ENCODE results near the gene GSPT1. TPM values are rescaled to one million over a fixed set of nuclear protein-coding genes. Genes with fewer than 3 reads are reported as not detected.

GSPT1 gene
- total RNA-seq, 1 donor from 2014 or later: 207 TPM

GRCh38 chr16:11901091-11901490 lies 14.7 kb downstream of the GSPT1 start:
- H3K4me1 Mint-ChIP-seq (ENCODE audit: low read depth): peaks cover 49% of the 10 kb centered on the region
- H3K36me3 Mint-ChIP-seq (ENCODE audit: low read depth): peaks cover 21% of the 10 kb centered on the region
- no peak overlapping the region for H3K4me3 Mint-ChIP-seq
- no peak for DNase-seq (ENCODE audit: low spot score)
- peak overlapping the region; percentile 0 for H3K27ac Mint-ChIP-seq
- H3K9me3 Mint-ChIP-seq: no peaks in the 10 kb centered on the region
- H3K27me3 Mint-ChIP-seq (ENCODE audit: insufficient read depth): no peaks in the 10 kb centered on the region
- intact Hi-C loops (cut with micrococcal nuclease): no loop called here

GRCh38 chr16:11896486-11897176 lies 19.1 kb downstream of the GSPT1 start:
- Mint-ChIP-seq H3K27me3 (ENCODE audit: insufficient read depth) (no peaks in the 10 kb centered on the region), H3K27ac (peak overlapping the region; percentile 42), H3K4me1 (ENCODE audit: low read depth) (peaks cover 38% of the 10 kb centered on the region), H3K4me3 (no peak overlapping the region), H3K36me3 (ENCODE audit: low read depth) (peaks cover 33% of the 10 kb centered on the region), H3K9me3 (no peaks in the 10 kb centered on the region)
- no peak for DNase-seq (ENCODE audit: low spot score)
- intact Hi-C loops (cut with micrococcal nuclease): no loop called here

- H3K4me1 Mint-ChIP-seq (ENCODE audit: low read depth): peaks cover 15% of the 10 kb centered on the region
- DNase-seq (ENCODE audit: low spot score): no peak
- no peak overlapping the region for H3K4me3 Mint-ChIP-seq
- peaks cover 33% of the 10 kb centered on the region for H3K36me3 Mint-ChIP-seq (ENCODE audit: low read depth)
- intact Hi-C loops (cut with micrococcal nuclease): no loop called here
- H3K27ac Mint-ChIP-seq: no peak overlapping the region
- no peaks in the 10 kb centered on the region for H3K27me3 Mint-ChIP-seq (ENCODE audit: insufficient read depth)
- H3K9me3 Mint-ChIP-seq: no peaks in the 10 kb centered on the region
Measured at GRCh38 chr16:11893571-11893970, 22.2 kb downstream of the GSPT1 start.

GRCh38 chr16:11892761-11893160 lies 23.0 kb downstream of the GSPT1 start:
- no peak for DNase-seq (ENCODE audit: low spot score)
- H3K4me1 Mint-ChIP-seq (ENCODE audit: low read depth): peaks cover 10% of the 10 kb centered on the region
- H3K36me3 Mint-ChIP-seq (ENCODE audit: low read depth): peaks cover 29% of the 10 kb centered on the region
- intact Hi-C loops (cut with micrococcal nuclease): no loop called here
- no peaks in the 10 kb centered on the region for H3K9me3 Mint-ChIP-seq
- no peaks in the 10 kb centered on the region for H3K27me3 Mint-ChIP-seq (ENCODE audit: insufficient read depth)
- no peak overlapping the region for H3K27ac Mint-ChIP-seq
- H3K4me3 Mint-ChIP-seq: no peak overlapping the region

- Mint-ChIP-seq H3K27me3 (ENCODE audit: insufficient read depth) (no peaks in the 10 kb centered on the region), H3K4me3 (no peak overlapping the region), H3K9me3 (no peaks in the 10 kb centered on the region), H3K36me3 (ENCODE audit: low read depth) (peaks cover 39% of the 10 kb centered on the region), H3K27ac (no peak overlapping the region), H3K4me1 (ENCODE audit: low read depth) (no peaks in the 10 kb centered on the region)
- intact Hi-C loops (cut with micrococcal nuclease): no loop called here
- no peak for DNase-seq (ENCODE audit: low spot score)
Measured at GRCh38 chr16:11890231-11890965, 25.4 kb downstream of the GSPT1 start.

- no peak for DNase-seq (ENCODE audit: low spot score)
- Mint-ChIP-seq H3K4me1 (ENCODE audit: low read depth) (no peaks in the 10 kb centered on the region), H3K27me3 (ENCODE audit: insufficient read depth) (no peaks in the 10 kb centered on the region), H3K4me3 (no peak overlapping the region), H3K36me3 (ENCODE audit: low read depth) (peaks cover 36% of the 10 kb centered on the region), H3K27ac (no peak overlapping the region), H3K9me3 (no peaks in the 10 kb centered on the region)
- intact Hi-C loops (cut with micrococcal nuclease): no loop called here
Measured at GRCh38 chr16:11886881-11887280, 28.9 kb downstream of the GSPT1 start.

- H3K9me3 Mint-ChIP-seq: no peaks in the 10 kb centered on the region
- no peaks in the 10 kb centered on the region for H3K4me1 Mint-ChIP-seq (ENCODE audit: low read depth)
- intact Hi-C loops (cut with micrococcal nuclease): no loop called here
- H3K27ac Mint-ChIP-seq: no peak overlapping the region
- no peak for DNase-seq (ENCODE audit: low spot score)
- no peaks in the 10 kb centered on the region for H3K27me3 Mint-ChIP-seq (ENCODE audit: insufficient read depth)
- no peak overlapping the region for H3K4me3 Mint-ChIP-seq
- H3K36me3 Mint-ChIP-seq (ENCODE audit: low read depth): peaks cover 42% of the 10 kb centered on the region
Measured at GRCh38 chr16:11884035-11884434, 31.7 kb downstream of the GSPT1 start.

- Mint-ChIP-seq H3K4me3 (no peak overlapping the region), H3K27ac (no peak overlapping the region), H3K27me3 (ENCODE audit: insufficient read depth) (no peaks in the 10 kb centered on the region), H3K36me3 (ENCODE audit: low read depth) (peaks cover 38% of the 10 kb centered on the region), H3K9me3 (no peaks in the 10 kb centered on the region), H3K4me1 (ENCODE audit: low read depth) (no peaks in the 10 kb centered on the region)
- no peak for DNase-seq (ENCODE audit: low spot score)
- intact Hi-C loops (cut with micrococcal nuclease): no loop called here
Measured at GRCh38 chr16:11880007-11880406, 35.7 kb downstream of the GSPT1 start.

- Mint-ChIP-seq H3K4me1 (ENCODE audit: low read depth) (no peaks in the 10 kb centered on the region), H3K4me3 (no peak overlapping the region), H3K27ac (no peak overlapping the region), H3K36me3 (ENCODE audit: low read depth) (peaks cover 40% of the 10 kb centered on the region), H3K9me3 (no peaks in the 10 kb centered on the region), H3K27me3 (ENCODE audit: insufficient read depth) (no peaks in the 10 kb centered on the region)
- intact Hi-C loops (cut with micrococcal nuclease): no loop called here
- DNase-seq (ENCODE audit: low spot score): no peak
Measured at GRCh38 chr16:11877374-11877773, 38.4 kb downstream of the GSPT1 start.

- peaks cover 38% of the 10 kb centered on the region for H3K36me3 Mint-ChIP-seq (ENCODE audit: low read depth)
- no peak overlapping the region for H3K27ac Mint-ChIP-seq
- H3K4me1 Mint-ChIP-seq (ENCODE audit: low read depth): no peaks in the 10 kb centered on the region
- intact Hi-C loops (cut with micrococcal nuclease): no loop called here
- no peaks in the 10 kb centered on the region for H3K9me3 Mint-ChIP-seq
- DNase-seq (ENCODE audit: low spot score): no peak
- H3K4me3 Mint-ChIP-seq: no peak overlapping the region
- H3K27me3 Mint-ChIP-seq (ENCODE audit: insufficient read depth): no peaks in the 10 kb centered on the region
Measured at GRCh38 chr16:11876306-11876705, 39.5 kb downstream of the GSPT1 start.

GRCh38 chr16:11875721-11876120 lies 40.0 kb downstream of the GSPT1 start:
- Mint-ChIP-seq H3K4me1 (ENCODE audit: low read depth) (no peaks in the 10 kb centered on the region), H3K27ac (peak overlapping the region; percentile 23), H3K9me3 (no peaks in the 10 kb centered on the region), H3K36me3 (ENCODE audit: low read depth) (peaks cover 37% of the 10 kb centered on the region), H3K27me3 (ENCODE audit: insufficient read depth) (no peaks in the 10 kb centered on the region), H3K4me3 (no peak overlapping the region)
- no peak for DNase-seq (ENCODE audit: low spot score)
- intact Hi-C loops (cut with micrococcal nuclease): no loop called here

GRCh38 chr16:11871193-11871592 lies 44.6 kb downstream of the GSPT1 start:
- intact Hi-C loops (cut with micrococcal nuclease): no loop called here
- DNase-seq (ENCODE audit: low spot score): no peak
- Mint-ChIP-seq H3K9me3 (no peaks in the 10 kb centered on the region), H3K27ac (no peak overlapping the region), H3K27me3 (ENCODE audit: insufficient read depth) (no peaks in the 10 kb centered on the region), H3K4me1 (ENCODE audit: low read depth) (no peaks in the 10 kb centered on the region), H3K4me3 (no peak overlapping the region), H3K36me3 (ENCODE audit: low read depth) (peaks cover 25% of the 10 kb centered on the region)

- no peaks in the 10 kb centered on the region for H3K27me3 Mint-ChIP-seq (ENCODE audit: insufficient read depth)
- H3K27ac Mint-ChIP-seq: no peak overlapping the region
- no peak overlapping the region for H3K4me3 Mint-ChIP-seq
- intact Hi-C loops (cut with micrococcal nuclease): no loop called here
- DNase-seq (ENCODE audit: low spot score): no peak
- H3K36me3 Mint-ChIP-seq (ENCODE audit: low read depth): peaks cover 17% of the 10 kb centered on the region
- H3K9me3 Mint-ChIP-seq: no peaks in the 10 kb centered on the region
- H3K4me1 Mint-ChIP-seq (ENCODE audit: low read depth): peaks cover under 1% of the 10 kb centered on the region
Measured at GRCh38 chr16:11870399-11870798, 45.4 kb downstream of the GSPT1 start.

Data from activated T-helper 1 cell treated with anti-CD3 and anti-CD28 coated beads, Interleukin-12 subunit alpha, Interleukin-12 subunit beta, Interleukin-2, Interleukin-4 antibody, amounts not matched to agents 30 ng/mL and 10 ng/mL and 1 ng/mL, durations not matched to agents 14 hours and 24 hours and 36 hours (primary cell).